ENCODE measurements around the gene MLYCD. TPM values are rescaled to one million over a fixed set of nuclear protein-coding genes. Genes with fewer than 3 reads are reported as not detected.

MLYCD gene
- total RNA-seq, 4 donors from 2014 or later, result 4.5 to 16.6 (median 6.7) TPM

DNA sequence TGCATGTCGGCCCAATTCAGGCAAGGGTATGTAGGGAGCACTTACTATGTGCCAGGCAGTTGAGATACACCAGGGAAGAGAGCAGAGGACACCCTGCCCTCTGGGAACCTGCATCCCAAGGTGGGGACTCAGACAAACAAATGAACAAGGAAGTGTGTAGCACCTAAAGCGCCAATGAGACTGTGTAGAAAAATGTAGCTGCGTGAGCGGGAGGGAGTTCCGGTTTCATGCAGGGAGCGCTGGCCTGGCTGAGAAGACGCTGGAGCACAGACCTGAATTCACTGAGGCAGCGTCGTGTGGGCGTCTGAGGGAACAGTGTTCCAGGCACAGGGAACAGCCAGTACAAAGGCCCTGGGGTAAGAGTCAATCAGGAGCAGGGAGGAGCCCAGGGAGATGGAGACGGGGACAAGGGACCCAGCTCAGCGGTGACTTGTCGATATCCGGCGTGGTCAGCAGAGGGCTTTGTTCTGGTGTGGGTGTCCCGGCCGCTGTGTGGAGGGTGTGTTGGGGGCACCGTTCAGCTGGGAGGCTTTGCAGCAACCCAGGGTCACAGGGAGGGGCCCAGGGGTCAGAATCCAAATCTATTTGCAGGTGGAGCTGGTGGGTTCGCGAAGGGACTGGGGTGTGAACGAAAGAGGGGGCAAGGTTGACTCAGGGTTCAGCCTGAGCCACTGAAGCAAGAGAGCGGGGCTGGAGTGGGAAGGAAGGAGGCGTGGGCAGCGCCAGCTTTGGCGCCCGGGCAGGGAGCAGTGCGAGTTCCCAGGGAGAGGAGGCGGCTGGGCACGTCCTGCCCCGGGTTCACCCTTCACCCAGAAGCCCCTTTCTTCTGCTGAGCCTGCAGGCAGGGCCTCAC is 36.3 kb downstream of the MLYCD start:
- Histone ChIP-seq H3K4me3 (no peak overlapping the region), H3K36me3 (no peaks in the 10 kb centered on the region), H3K9me3 (no peaks in the 10 kb centered on the region), H3K27me3 (no peaks in the 10 kb centered on the region), H3K27ac (no peak overlapping the region), H3K4me1 (no peaks in the 10 kb centered on the region)
- no peak for TF ChIP-seq POLR2A (IDR thresholded peaks at IDR 0.05)
- TF ChIP-seq, protein P1, sequence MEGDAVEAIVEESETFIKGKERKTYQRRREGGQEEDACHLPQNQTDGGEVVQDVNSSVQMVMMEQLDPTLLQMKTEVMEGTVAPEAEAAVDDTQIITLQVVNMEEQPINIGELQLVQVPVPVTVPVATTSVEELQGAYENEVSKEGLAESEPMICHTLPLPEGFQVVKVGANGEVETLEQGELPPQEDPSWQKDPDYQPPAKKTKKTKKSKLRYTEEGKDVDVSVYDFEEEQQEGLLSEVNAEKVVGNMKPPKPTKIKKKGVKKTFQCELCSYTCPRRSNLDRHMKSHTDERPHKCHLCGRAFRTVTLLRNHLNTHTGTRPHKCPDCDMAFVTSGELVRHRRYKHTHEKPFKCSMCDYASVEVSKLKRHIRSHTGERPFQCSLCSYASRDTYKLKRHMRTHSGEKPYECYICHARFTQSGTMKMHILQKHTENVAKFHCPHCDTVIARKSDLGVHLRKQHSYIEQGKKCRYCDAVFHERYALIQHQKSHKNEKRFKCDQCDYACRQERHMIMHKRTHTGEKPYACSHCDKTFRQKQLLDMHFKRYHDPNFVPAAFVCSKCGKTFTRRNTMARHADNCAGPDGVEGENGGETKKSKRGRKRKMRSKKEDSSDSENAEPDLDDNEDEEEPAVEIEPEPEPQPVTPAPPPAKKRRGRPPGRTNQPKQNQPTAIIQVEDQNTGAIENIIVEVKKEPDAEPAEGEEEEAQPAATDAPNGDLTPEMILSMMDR (IDR thresholded peaks at IDR 0.05), result no peak
- no peak for DNase-seq
- intact Hi-C loops (cut with DNase I; ENCODE audit: low total_unique reads), result no loop called here

DNA sequence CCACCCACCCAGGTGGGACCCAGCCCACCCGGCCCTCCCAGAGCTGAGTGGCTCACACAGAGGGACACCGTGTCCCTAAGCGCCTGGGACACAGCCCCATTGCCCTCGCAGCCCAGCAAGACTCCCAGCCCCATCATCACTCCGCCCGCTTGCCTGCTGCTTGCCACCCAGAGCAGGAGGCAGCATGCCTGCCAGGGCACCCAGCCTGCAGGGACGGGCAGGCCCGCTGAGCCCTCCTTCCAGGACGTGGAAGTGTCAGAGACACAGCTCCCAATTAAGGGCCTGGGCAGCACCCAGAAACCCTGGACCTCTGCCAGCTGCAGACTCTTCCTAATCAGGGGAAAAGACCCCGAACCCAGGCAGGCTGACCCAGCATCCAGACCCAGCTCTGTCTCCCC is 36.9 kb downstream of the MLYCD start:
- Histone ChIP-seq H3K27ac (no peak overlapping the region), H3K4me1 (no peaks in the 10 kb centered on the region), H3K9me3 (no peaks in the 10 kb centered on the region), H3K36me3 (no peaks in the 10 kb centered on the region), H3K27me3 (no peaks in the 10 kb centered on the region), H3K4me3 (no peak overlapping the region)
- intact Hi-C loops (cut with DNase I; ENCODE audit: low total_unique reads), result no loop called here
- DNase-seq, result no peak
- TF ChIP-seq, protein P1 (IDR thresholded peaks at IDR 0.05), result no peak
- TF ChIP-seq POLR2A (IDR thresholded peaks at IDR 0.05), result no peak

DNA sequence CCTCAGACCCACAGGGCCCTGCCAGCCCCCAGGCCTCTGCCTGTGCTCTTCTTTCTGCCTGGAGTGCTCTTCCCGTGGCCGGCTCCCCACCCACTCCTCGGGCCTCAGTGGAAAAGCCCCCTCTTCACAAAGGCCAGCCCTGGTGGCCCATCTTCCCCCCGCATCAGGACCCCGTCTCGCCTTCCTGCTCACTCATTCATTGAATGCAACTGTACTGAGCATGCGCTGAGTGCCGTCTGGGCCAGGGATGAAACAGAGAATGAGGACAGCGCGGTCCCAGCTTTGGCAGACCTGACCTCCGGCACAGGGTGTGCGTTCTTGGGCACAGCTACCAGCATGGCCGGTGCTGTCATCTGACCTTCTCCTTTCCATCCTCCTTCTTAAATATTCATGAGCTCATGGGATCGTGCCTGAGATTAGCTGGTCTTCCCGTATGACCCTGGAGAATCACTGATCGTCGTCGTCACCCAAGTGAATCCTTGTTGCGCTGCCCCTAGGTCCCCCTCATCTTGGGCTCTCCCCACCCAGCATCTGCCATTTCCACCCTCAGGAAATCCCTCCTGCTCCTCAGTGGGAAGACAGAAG is 37.8 kb downstream of the MLYCD start:
- Histone ChIP-seq H3K9me3 (no peaks in the 10 kb centered on the region), H3K27ac (no peak overlapping the region), H3K36me3 (no peaks in the 10 kb centered on the region), H3K4me3 (no peak overlapping the region), H3K4me1 (no peaks in the 10 kb centered on the region), H3K27me3 (no peaks in the 10 kb centered on the region)
- intact Hi-C loops (cut with DNase I; ENCODE audit: low total_unique reads), result no loop called here
- DNase-seq, result no peak
- TF ChIP-seq POLR2A (IDR thresholded peaks at IDR 0.05), result no peak
- TF ChIP-seq, protein P1 (IDR thresholded peaks at IDR 0.05), result no peak

DNA sequence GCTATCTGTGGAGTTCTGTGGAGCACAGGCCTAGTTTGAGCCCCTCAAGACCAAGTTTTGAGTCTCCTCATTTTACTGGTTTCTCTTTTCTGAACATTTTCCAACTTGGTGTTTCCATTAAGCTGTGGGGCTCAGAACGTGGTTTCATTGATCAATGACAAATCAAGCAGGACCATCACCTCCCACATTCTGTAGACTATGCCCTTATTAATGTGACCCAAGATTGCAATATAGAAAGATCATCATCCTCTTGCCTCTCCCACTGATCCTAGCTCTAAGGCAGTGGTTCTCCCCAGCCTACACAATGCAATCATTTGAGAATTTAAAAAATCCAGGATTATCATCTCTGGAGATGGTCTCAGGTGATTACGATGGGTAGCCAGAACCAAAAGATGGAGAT is 38.4 kb downstream of the MLYCD start:
- intact Hi-C loops (cut with DNase I; ENCODE audit: low total_unique reads), result no loop called here
- no peak overlapping the region for H3K4me3 ChIP-seq
- no peaks in the 10 kb centered on the region for H3K36me3 ChIP-seq
- DNase-seq, result no peak
- no peaks in the 10 kb centered on the region for H3K9me3 ChIP-seq
- H3K4me1 ChIP-seq, result no peaks in the 10 kb centered on the region
- TF ChIP-seq, protein P1 (IDR thresholded peaks at IDR 0.05), result no peak
- no peak for TF ChIP-seq POLR2A (IDR thresholded peaks at IDR 0.05)
- no peaks in the 10 kb centered on the region for H3K27me3 ChIP-seq
- no peak overlapping the region for H3K27ac ChIP-seq

All from uterus (tissue), 4 donors.